ENCODE measurements around the gene EOGT.

GRCh38 chr3:69012100-69012799 lies 1.2 kb downstream of the EOGT start:
- no peak for TF ChIP-seq POLR2A (IDR thresholded peaks at IDR 0.05; ENCODE audit: extremely low read depth, insufficient read length)
- no peak for TF ChIP-seq CTCF (IDR thresholded peaks at IDR 0.05; ENCODE audit: low read depth, low read length)
- no peak for TF ChIP-seq MAX (IDR thresholded peaks at IDR 0.05; ENCODE audit: low read depth, low read length)
